ENCODE results near the gene NOLC1.

DNA sequence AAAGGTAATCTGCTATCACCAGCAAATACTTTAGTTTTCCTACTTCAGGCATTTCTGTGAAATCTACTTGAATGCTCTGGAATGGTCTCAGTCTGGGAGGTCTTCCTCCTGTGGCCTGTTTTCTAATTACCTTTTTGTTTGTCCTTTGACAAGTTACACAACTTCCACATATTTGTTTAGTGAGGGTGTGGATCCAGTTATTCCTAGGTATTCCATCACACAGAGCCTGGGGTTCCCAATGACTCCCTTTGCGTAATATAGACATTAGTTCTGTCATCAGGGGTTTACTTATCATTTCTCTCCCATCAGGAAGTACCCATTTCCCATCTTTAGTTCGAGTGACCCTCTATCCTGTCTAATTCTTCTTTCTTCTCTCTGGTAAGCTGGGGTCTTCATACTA is 45.8 kb downstream of the NOLC1 start:
- no peak for TF ChIP-seq POLR2A (IDR thresholded peaks at IDR 0.05; ENCODE audit: low read depth, low read length)
- TF ChIP-seq POLR2AphosphoS5 (IDR thresholded peaks at IDR 0.05; ENCODE audit: low read depth, low read length), result no peak
- TF ChIP-seq TAF1 (IDR thresholded peaks at IDR 0.05; ENCODE audit: borderline replicate concordance, low read depth, low read length), result no peak
